Sigmoid colon (tissue), 4 donors: ENCODE data around the gene SCARB1.

ENCODE experiments used
- CTCF ChIP-seq, 4 experiments: fragments of 450-650 bp in 3 of 4; fragments of 200-600 bp in 1 of 4; IDR thresholded peaks; one replicate each; pipeline ENCODE4 v1.5.1; 2016 to 2019; ENCODE audit warnings: antibody characterized with exemption in 4 of 4, mild to moderate bottlenecking in 3 of 4, moderate library complexity in 2 of 4
- POLR2AphosphoS5 ChIP-seq, 4 donors: sonication (generic); formaldehyde crosslinking; IDR thresholded peaks; one replicate each; pipeline ENCODE4 v1.6.1; 2017; ENCODE audit warnings: antibody characterized with exemption in 4 of 4

- TF ChIP-seq CTCF (IDR thresholded peaks at IDR 0.05) (no peak), POLR2AphosphoS5 (IDR thresholded peaks at IDR 0.05) (no peak)
Observed at GRCh38 chr12:124777399-124778372, 86.0 kb downstream of the SCARB1 start.
